ENCODE results near the gene MIEN1. TPM values are rescaled to one million over a fixed set of nuclear protein-coding genes. Genes with fewer than 3 reads are reported as not detected.

MIEN1 gene
- total and polyA plus RNA-seq, 2 of the 13 experiments (the other 11 are each of a cell fraction or from before 2014, with no cell fraction given), result 40.6 to 56.6 TPM

- in situ Hi-C loops (cut with HindIII; ENCODE audit: extremely low pct_ligation_motif_present, low pct_unique_long_range_greater_than_20kb) (no loop called here), intact Hi-C loops (cut with micrococcal nuclease; ENCODE audit: unreplicated experiment) (no loop called here)
- Histone ChIP-seq H3K27ac (ENCODE audit: extremely low read length, insufficient read depth, low read length) (no peak overlapping the region), H3K27me3 (ENCODE audit: control insufficient read depth in 1 of 2, insufficient read depth in 2 of 2, low read length in 2 of 2) (no peaks in the 10 kb centered on the region), H3K4me3 (replicated peaks in 1 of 3; ENCODE audit: insufficient read depth in 1 of 3, low read depth in 2 of 3, low read length in 3 of 3) (no peak overlapping the region; a peak in 1 of 6 replicates), H2AFZ (ENCODE audit: low read length) (no peak overlapping the region), H3K79me2 (ENCODE audit: insufficient read depth, low read length) (peaks cover 53% of the 10 kb centered on the region), H3K36me3 (replicated peaks in 1 of 2; ENCODE audit: control insufficient read depth in 1 of 2, insufficient read depth in 2 of 2, low read length in 2 of 2) (peaks cover 33 to 39% of the 10 kb centered on the region in 2 experiments), H3K4me1 (ENCODE audit: insufficient read depth, low read length) (peaks cover 51% of the 10 kb centered on the region), H4K20me1 (ENCODE audit: insufficient read depth, low read length) (peaks cover 14% of the 10 kb centered on the region; the same call in 1 of the 2 replicates), H3K4me2 (ENCODE audit: low read depth, low read length) (no peak overlapping the region), H3K9ac (ENCODE audit: insufficient read depth, low read depth, low read length) (no peak overlapping the region), H3K9me3 (ENCODE audit: low read length) (no peaks in the 10 kb centered on the region)
- ChIA-PET CTCF (ENCODE audit: low intra/inter-chr PET ratio, low total read pairs) (no interaction called here), POLR2A (interaction anchor here (0.7 to 3.0 kb wide), 4 partner anchors 9 to 33 kb away, joined by 3 to 9 read pairs (median 6); partner anchors contain the start of gene GRB7)
- WGBS (ENCODE audit: low lambda C conversion rate), result 97% methylated on average over 11 of the region's 11 CpGs
- ATAC-seq (no peak), FAIRE-seq (no peak), DNase-seq (ENCODE audit: low spot score) (no peak)
- BruUV-seq (replicated peaks), result no TSS peak
- TF ChIP-seq AGO2 (optimal IDR thresholded peaks at IDR 0.05; ENCODE audit: low read depth, low read length), result peak; percentile 23
- no peak for TF ChIP-seq CAMTA2 (CRISPR knock-in tag; IDR thresholded peaks at IDR 0.05; ENCODE audit: borderline replicate concordance)
- peak; percentile 91 for TF ChIP-seq TEAD3 (CRISPR knock-in tag; optimal IDR thresholded peaks at IDR 0.05; ENCODE audit: borderline replicate concordance)
- TF ChIP-seq CTCF (CRISPR knock-in tag; IDR thresholded peaks at IDR 0.05), result peak; percentile 27
- 0 out of 2 replicates have a peak, but pooled peaks have one; percentile 12 for TF ChIP-seq ZNF605 (CRISPR knock-in tag; IDR thresholded peaks at IDR 0.05)
- peak; percentile 69 for TF ChIP-seq ZKSCAN1 (IDR thresholded peaks at IDR 0.05; ENCODE audit: low read length)
- no peak for TF ChIP-seq NCOA2 (CRISPR knock-in tag; IDR thresholded peaks at IDR 0.05)
- no peak for TF ChIP-seq KLF11 (CRISPR knock-in tag; IDR thresholded peaks at IDR 0.05)
- peak; percentile 17 for TF ChIP-seq RBM39 (IDR thresholded peaks at IDR 0.05; ENCODE audit: low read depth, low read length, poor library complexity, severe bottlenecking)
Observed at GRCh38 chr17:39704821-39705551, 25.3 kb downstream of the MIEN1 start.

Data from HepG2 (cell line).